Adrenal gland (tissue), 12 donors: Measurements from ENCODE around the gene ABCA1. TPM values are rescaled to one million over a fixed set of nuclear protein-coding genes. Genes with fewer than 3 reads are reported as not detected.

ENCODE experiments used
- DNase-seq, 7 donors: peaks; one replicate each; pipeline ENCODE4 v3.0.0-alpha.2; 2019 to 2020
- H3K27ac ChIP-seq, 5 donors: fragments of 200-600 bp; sonication (generic) in 4 of 5; 1 replicate in 3 of 5; 2 replicates in 2 of 5; pipeline versions ENCODE4 v1.5.1 to v1.8.0; 2016 to 2020; ENCODE audit warnings: mild to moderate bottlenecking in 1 of 5
- H3K27me3 ChIP-seq: fragments of 200-600 bp; 2 replicates; pipeline ENCODE4 v1.8.0; 2021
- H3K36me3 ChIP-seq, 2 donors: fragments of 200-600 bp; replicated peaks in 1 of 2; 1 replicate in 1 of 2; 2 replicates in 1 of 2; pipeline versions ENCODE4 v1.5.1 to v1.8.0; 2018 to 2022
- H3K4me1 ChIP-seq, 2 donors: fragments of 200-600 bp; replicated peaks in 1 of 2; 1 replicate in 1 of 2; 2 replicates in 1 of 2; pipeline versions ENCODE4 v1.5.1 to v1.8.0; 2018 to 2021
- H3K4me3 ChIP-seq, 4 donors: fragments of 200-600 bp; sonication (generic) in 3 of 4; one replicate each; pipeline ENCODE4 v1.5.1; 2016 to 2018
- H3K9me3 ChIP-seq, 3 donors: fragments of 200-600 bp; sonication (generic) in 1 of 3; replicated peaks in 1 of 3; 1 replicate in 2 of 3; 2 replicates in 1 of 3; pipeline versions ENCODE4 v1.5.1 to v1.8.0; 2016 to 2021
- CTCF ChIP-seq, 6 experiments: fragments of 450-650 bp in 4 of 6; fragments of 200-600 bp in 2 of 6; sonication (generic) in 1 of 6; IDR thresholded peaks; 1 replicate in 5 of 6; 2 replicates in 1 of 6; pipeline versions ENCODE4 v1.5.1 to v1.8.0; 2016 to 2021; ENCODE audit warnings: antibody characterized with exemption in 6 of 6, mild to moderate bottlenecking in 2 of 6, moderate library complexity in 1 of 6
- POLR2A ChIP-seq, 2 donors: fragments of 450-650 bp; IDR thresholded peaks; one replicate each; pipeline ENCODE4 v1.6.1; 2017; ENCODE audit warnings: antibody characterized with exemption in 2 of 2, mild to moderate bottlenecking in 2 of 2, moderate library complexity in 1 of 2
- WGBS, 4 donors: extraction: QIAGEN DNeasy Blood & Tissue Kit in 2 of 4; methylation state at CpG; one replicate each; pipeline versions ENCODE4 v1.1.5 to v1.1.7; 2013 to 2017; 5-methylcytosine and 5-hydroxymethylcytosine counted together
- intact Hi-C, 2 donors: fragments of 100-400 bp; cut with DNase I; formaldehyde crosslinking; loops; one replicate each; pipeline versions ENCODE4 v1.14.1 to v1.15.0; 2022 to 2023
- polyA plus RNA-seq, 3 donors: library from polyadenylated mRNA; stranded (reverse); fragments of 200-250 nt in 2 of 3; fragments of 350-450 nt in 1 of 3; fragmentation: Illumina TruSeq in 1 of 3; extraction: RNeasy Lipid Tissue Mini Kit (QIAGEN cat#74804) in 1 of 3; gene quantifications; one replicate each; pipeline ENCODE4 v1.2.3, GENCODE V29; 2013 to 2014
- total RNA-seq, 9 donors: library from RNA; depleted of rRNA in 4 of 9; stranded (reverse); fragments of >200 nt in 4 of 9; fragments of 120-200 nt in 1 of 9; fragmentation: NEBNext Ultra II Directional in 1 of 9; extraction: Animal tissue kit (Norgen Biotek cat#: 25700) in 1 of 9; gene quantifications; one replicate each; pipeline versions ENCODE4 v1.1.0 to v1.2.4, GENCODE V29; 2013 to 2023
- donor health status: healthy with polysubstance abuse.
- donor health status: Bipolar disorder and iron deficiency.
- donor health status: DM: yes; HTN: yes; CAD: no.
- donor health status: DM: no; HTN: no; CAD: no.
- donor health status: DM: no; HTN: no; CAD: no.
- donor health status: DM: yes; HTN: yes; CAD: no.

ABCA1 gene
- total and polyA plus RNA-seq, 12 donors, result 26.8 to 446 (median 134) TPM

- H3K9me3 ChIP-seq, result no peaks in the 10 kb centered on the region
- H3K36me3 ChIP-seq, result peaks cover 0 to 86% of the 10 kb centered on the region in 2 donors
- no peak overlapping the region for H3K4me3 ChIP-seq
- no peaks in the 10 kb centered on the region for H3K27me3 ChIP-seq
- WGBS, 4 donors, result 92 to 100% (median 96%) methylated on average over 2 of the region's 2 CpGs
- H3K4me1 ChIP-seq, result peaks cover 10 to 35% of the 10 kb centered on the region in 2 donors
- TF ChIP-seq POLR2A (IDR thresholded peaks at IDR 0.05) (no peak), CTCF (IDR thresholded peaks at IDR 0.05) (no peak)
- H3K27ac ChIP-seq, result peak overlapping the region in 2 of 5 donors; percentile 17 to 29
- DNase-seq, result peak in 2 of 7 donors; percentile 1 to 49
- intact Hi-C loops, result no loop called here
These were observed 44.8 kb downstream of the ABCA1 start for GRCh38 chr9:104883169-104883568.

GRCh38 chr9:104882566-104882965 lies 45.4 kb downstream of the ABCA1 start:
- Histone ChIP-seq H3K9me3 (no peaks in the 10 kb centered on the region), H3K4me1 (peaks cover 10 to 38% of the 10 kb centered on the region in 2 donors), H3K36me3 (peaks cover 0 to 87% of the 10 kb centered on the region in 2 donors), H3K4me3 (no peak overlapping the region), H3K27ac (peak overlapping the region in 2 of 5 donors; percentile 20 to 29), H3K27me3 (no peaks in the 10 kb centered on the region)
- no peak for TF ChIP-seq POLR2A (IDR thresholded peaks at IDR 0.05)
- no peak for TF ChIP-seq CTCF (IDR thresholded peaks at IDR 0.05)
- intact Hi-C loops, result no loop called here
- DNase-seq, result no peak

GRCh38 chr9:104882086-104882485 lies 45.9 kb downstream of the ABCA1 start:
- 40 to 61% (median 48%) methylated on average over 4 of the region's 4 CpGs for WGBS, 4 donors

DNA sequence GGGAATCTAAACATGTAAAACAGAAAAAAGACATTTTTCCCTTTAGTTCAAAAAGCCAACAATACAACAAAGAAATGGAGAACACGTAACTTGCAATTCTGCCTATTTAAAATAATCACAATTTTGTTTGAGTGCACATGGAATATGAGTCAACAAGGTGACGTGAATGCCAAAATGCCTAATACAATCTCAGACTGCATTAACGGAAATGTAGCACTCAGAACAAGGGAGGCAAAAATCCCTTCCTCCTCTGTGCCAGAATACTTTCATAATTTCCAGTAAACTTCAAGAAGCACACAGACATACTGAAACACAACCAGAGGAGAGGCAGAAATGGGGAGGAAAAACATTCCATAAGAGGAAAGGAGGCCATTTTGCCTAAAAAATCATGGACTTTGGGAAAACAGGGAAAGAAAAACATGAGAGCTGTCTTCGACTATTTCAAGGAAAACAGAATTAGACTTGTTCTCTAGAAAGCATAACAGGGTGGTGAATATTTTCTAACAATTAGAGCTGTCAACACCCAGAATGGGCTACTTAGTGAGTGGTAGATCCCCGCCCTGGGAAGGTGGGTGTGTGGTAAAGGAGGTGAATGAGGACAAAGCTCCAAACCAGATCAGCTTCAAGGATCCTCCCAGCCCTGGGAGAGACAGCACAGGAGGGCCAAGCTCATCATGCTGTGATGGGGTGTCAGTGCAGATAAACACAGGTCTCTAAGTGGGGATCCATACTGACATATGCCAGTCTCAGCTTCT lies 48.2 kb downstream of the ABCA1 start:
- Histone ChIP-seq H3K36me3 (peaks cover 0 to 84% of the 10 kb centered on the region in 2 donors), H3K27ac (peak overlapping the region; percentile 52 to 89 (median 72)), H3K4me3 (no peak overlapping the region), H3K9me3 (no peaks in the 10 kb centered on the region), H3K4me1 (peaks cover 17 to 41% of the 10 kb centered on the region in 2 donors), H3K27me3 (no peaks in the 10 kb centered on the region)
- intact Hi-C loops, result no loop called here
- TF ChIP-seq POLR2A (IDR thresholded peaks at IDR 0.05) (peak in 1 of 2 donors; percentile 24), CTCF (IDR thresholded peaks at IDR 0.05) (no peak)
- WGBS, 4 donors, result 40 to 53% (median 46%) methylated on average over 5 of the region's 5 CpGs
- DNase-seq, result peak in 3 of 7 donors; percentile 43 to 49 (median 48)

More at GRCh38 chr9:104882086-104882485, 45.9 kb downstream of the ABCA1 start:
- Histone ChIP-seq H3K27me3 (no peaks in the 10 kb centered on the region), H3K4me3 (no peak overlapping the region), H3K36me3 (peaks cover 0 to 86% of the 10 kb centered on the region in 2 donors), H3K9me3 (no peaks in the 10 kb centered on the region), H3K4me1 (peaks cover 7 to 42% of the 10 kb centered on the region in 2 donors), H3K27ac (peak overlapping the region in 2 of 5 donors; percentile 20 to 22)
- TF ChIP-seq POLR2A (IDR thresholded peaks at IDR 0.05) (no peak), CTCF (IDR thresholded peaks at IDR 0.05) (no peak)
- intact Hi-C loops, result no loop called here
- peak in 1 of 7 donors; percentile 0 for DNase-seq
